ENCODE results near the gene MRPL3. TPM values are rescaled to one million over a fixed set of nuclear protein-coding genes. Genes with fewer than 3 reads are reported as not detected.

MRPL3 gene
- total RNA-seq, 6 donors from 2014 or later = 27.6 to 74.3 (median 46.0) TPM

DNA sequence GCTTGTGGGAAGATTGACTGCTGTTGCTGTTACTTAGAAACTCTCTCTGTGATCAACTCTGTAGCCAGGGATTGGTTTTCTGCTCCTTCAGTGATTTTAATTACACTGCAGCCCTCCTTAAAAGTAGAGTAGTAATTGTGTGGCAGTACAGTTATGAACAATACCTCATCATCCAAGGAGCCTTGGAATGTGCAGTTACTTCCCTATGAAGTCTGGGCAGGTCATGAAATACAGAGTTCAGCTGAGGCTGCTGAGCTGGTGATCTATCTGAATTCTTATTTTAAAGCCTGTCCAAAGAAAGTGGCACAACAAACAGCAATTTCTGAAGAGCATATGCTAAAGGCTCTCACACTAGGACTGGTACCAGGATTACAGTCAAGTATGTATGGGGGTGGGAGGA, 37.4 kb upstream of the MRPL3 start:
- H3K9me3 ChIP-seq = no peaks in the 10 kb centered on the region
- no peak overlapping the region for H3K4me3 ChIP-seq
- no peaks in the 10 kb centered on the region for H3K36me3 ChIP-seq
- TF ChIP-seq POLR2A (IDR thresholded peaks at IDR 0.05) (no peak), POLR2AphosphoS5 (IDR thresholded peaks at IDR 0.05) (no peak), EP300 (IDR thresholded peaks at IDR 0.05) (no peak)
- TF ChIP-seq, protein P1, sequence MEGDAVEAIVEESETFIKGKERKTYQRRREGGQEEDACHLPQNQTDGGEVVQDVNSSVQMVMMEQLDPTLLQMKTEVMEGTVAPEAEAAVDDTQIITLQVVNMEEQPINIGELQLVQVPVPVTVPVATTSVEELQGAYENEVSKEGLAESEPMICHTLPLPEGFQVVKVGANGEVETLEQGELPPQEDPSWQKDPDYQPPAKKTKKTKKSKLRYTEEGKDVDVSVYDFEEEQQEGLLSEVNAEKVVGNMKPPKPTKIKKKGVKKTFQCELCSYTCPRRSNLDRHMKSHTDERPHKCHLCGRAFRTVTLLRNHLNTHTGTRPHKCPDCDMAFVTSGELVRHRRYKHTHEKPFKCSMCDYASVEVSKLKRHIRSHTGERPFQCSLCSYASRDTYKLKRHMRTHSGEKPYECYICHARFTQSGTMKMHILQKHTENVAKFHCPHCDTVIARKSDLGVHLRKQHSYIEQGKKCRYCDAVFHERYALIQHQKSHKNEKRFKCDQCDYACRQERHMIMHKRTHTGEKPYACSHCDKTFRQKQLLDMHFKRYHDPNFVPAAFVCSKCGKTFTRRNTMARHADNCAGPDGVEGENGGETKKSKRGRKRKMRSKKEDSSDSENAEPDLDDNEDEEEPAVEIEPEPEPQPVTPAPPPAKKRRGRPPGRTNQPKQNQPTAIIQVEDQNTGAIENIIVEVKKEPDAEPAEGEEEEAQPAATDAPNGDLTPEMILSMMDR (IDR thresholded peaks at IDR 0.05) = no peak
- no peak overlapping the region for H3K27ac ChIP-seq
- H3K27me3 ChIP-seq = no peaks in the 10 kb centered on the region
- no peaks in the 10 kb centered on the region for H3K4me1 ChIP-seq
- ATAC-seq (ENCODE audit: low FRiP score in 2 of 2) (no peak), DNase-seq (no peak)

DNA sequence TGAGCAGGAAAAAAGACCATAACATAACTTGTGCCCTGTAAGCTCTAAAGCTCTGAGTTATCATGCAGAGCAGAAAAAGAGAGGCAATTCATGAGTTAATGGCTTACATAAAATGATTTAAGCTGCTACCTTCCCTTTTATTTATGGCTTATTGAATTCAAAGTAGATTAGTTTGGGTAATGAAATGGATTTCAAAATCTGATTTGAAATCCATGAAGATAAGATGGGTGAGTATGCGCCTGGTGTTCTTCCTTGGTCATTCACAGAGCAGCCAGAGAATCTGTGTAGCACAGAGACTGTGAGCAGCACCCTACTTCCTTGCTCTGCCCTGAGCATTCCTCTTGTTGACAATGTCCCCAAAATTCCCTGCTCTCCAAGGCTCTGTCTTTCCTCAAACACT, 36.2 kb upstream of the MRPL3 start:
- no peaks in the 10 kb centered on the region for H3K4me1 ChIP-seq
- no peak overlapping the region for H3K27ac ChIP-seq
- H3K9me3 ChIP-seq = no peaks in the 10 kb centered on the region
- no peaks in the 10 kb centered on the region for H3K27me3 ChIP-seq
- no peaks in the 10 kb centered on the region for H3K36me3 ChIP-seq
- TF ChIP-seq, protein P1 (IDR thresholded peaks at IDR 0.05) = no peak
- TF ChIP-seq POLR2A (IDR thresholded peaks at IDR 0.05) (no peak), EP300 (IDR thresholded peaks at IDR 0.05) (no peak), POLR2AphosphoS5 (IDR thresholded peaks at IDR 0.05) (no peak)
- 93 to 94% methylated on average over 1 of the region's 1 CpG for WGBS, 2 donors
- DNase-seq = no peak
- H3K4me3 ChIP-seq = no peak overlapping the region
- ATAC-seq (ENCODE audit: low FRiP score in 2 of 2) = no peak

DNA sequence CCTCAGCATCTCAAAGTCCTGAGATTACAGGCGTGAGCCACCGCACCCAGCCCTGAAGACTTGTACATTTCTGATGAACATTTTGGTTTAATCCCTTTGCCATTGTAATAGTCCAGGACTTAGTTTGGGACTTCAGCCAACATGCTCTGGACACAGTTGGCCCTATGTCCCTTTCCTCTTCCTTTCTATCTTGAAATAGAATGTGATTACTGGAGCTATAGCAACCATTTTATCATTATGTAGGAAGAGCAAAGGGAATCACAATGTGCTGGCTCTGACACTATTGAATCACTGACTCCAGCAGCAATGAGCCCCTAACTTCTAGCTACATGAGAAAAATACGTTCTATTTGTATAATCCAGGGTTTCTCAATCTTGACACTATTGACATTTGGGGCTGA, 34.8 kb upstream of the MRPL3 start:
- 87 to 94% methylated on average over 3 of the region's 3 CpGs for WGBS, 2 donors
- Histone ChIP-seq H3K4me3 (no peak overlapping the region), H3K9me3 (no peaks in the 10 kb centered on the region), H3K4me1 (no peaks in the 10 kb centered on the region), H3K27ac (no peak overlapping the region), H3K36me3 (no peaks in the 10 kb centered on the region), H3K27me3 (no peaks in the 10 kb centered on the region)
- ATAC-seq (ENCODE audit: low FRiP score in 2 of 2) (no peak), DNase-seq (no peak)
- TF ChIP-seq POLR2AphosphoS5 (IDR thresholded peaks at IDR 0.05) (no peak), POLR2A (IDR thresholded peaks at IDR 0.05) (no peak), EP300 (IDR thresholded peaks at IDR 0.05) (no peak)
- TF ChIP-seq, protein P1 (IDR thresholded peaks at IDR 0.05) = no peak

DNA sequence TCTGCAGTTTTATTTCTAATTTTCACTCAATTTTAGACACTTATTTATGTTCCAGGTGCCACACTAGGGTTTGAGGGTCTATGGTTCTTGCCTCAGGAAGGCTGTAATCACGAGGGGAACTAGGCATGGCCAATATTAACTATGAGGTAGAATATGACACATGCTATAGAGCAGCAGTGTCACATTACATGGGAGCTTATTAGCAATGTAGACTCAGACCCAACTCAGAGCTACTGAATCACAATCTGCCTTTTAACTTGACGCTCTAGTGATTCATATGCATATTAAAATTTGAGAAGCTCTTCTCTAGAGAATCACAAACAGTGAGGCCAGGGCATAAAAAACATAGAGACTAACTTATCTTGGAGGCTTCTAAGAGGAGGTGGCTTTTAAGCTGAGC, 32.8 kb upstream of the MRPL3 start:
- no peak for DNase-seq
- 63 to 64% methylated on average over 2 of the region's 2 CpGs for WGBS, 2 donors
- H3K27ac ChIP-seq = no peak overlapping the region

DNA sequence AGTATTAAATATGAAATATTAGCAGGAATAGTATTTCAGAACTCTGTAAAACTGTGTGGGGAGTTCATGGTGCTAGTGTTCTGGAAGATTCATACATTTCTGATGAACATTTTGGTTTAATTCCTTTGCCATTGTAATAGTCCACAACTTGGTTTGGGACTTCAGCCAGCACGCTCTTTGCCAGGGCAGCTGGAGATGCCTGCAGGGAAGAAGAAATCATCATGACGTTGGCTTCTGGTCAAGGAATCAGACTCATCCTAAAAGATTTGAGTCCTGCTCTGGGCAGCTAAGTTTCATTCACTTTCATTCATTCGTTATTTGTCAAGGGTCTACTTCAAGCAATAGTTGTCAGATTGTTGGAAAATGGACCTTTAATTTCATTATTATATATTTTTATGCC, 32.4 kb upstream of the MRPL3 start:
- ATAC-seq (ENCODE audit: low FRiP score in 2 of 2) (no peak), DNase-seq (no peak)
- Histone ChIP-seq H3K9me3 (no peaks in the 10 kb centered on the region), H3K4me1 (no peaks in the 10 kb centered on the region), H3K27me3 (no peaks in the 10 kb centered on the region), H3K36me3 (no peaks in the 10 kb centered on the region), H3K4me3 (no peak overlapping the region), H3K27ac (no peak overlapping the region)
- WGBS, 2 donors = 77 to 80% methylated on average over 3 of the region's 3 CpGs
- TF ChIP-seq EP300 (IDR thresholded peaks at IDR 0.05) (no peak), POLR2A (IDR thresholded peaks at IDR 0.05) (no peak), POLR2AphosphoS5 (IDR thresholded peaks at IDR 0.05) (no peak)
- TF ChIP-seq, protein P1 (IDR thresholded peaks at IDR 0.05) = no peak

More for the DNA sequence above, 32.8 kb upstream of the MRPL3 start:
- TF ChIP-seq POLR2A (IDR thresholded peaks at IDR 0.05) (no peak), EP300 (IDR thresholded peaks at IDR 0.05) (no peak), POLR2AphosphoS5 (IDR thresholded peaks at IDR 0.05) (no peak)
- TF ChIP-seq, protein P1 (IDR thresholded peaks at IDR 0.05) = no peak
- H3K36me3 ChIP-seq = no peaks in the 10 kb centered on the region
- H3K9me3 ChIP-seq = no peaks in the 10 kb centered on the region
- H3K4me3 ChIP-seq = no peak overlapping the region
- ATAC-seq (ENCODE audit: low FRiP score in 2 of 2) = no peak
- no peaks in the 10 kb centered on the region for H3K27me3 ChIP-seq
- no peaks in the 10 kb centered on the region for H3K4me1 ChIP-seq

Data from upper lobe of left lung (tissue), 6 donors.